K562 (cell line): ENCODE data around the gene CACNA1C. TPM values are rescaled to one million over a fixed set of nuclear protein-coding genes. Genes with fewer than 3 reads are reported as not detected.

Experiments used
- CBFA2T2 ChIP-seq: fragments of 450-650 bp; conservative IDR thresholded peaks from 2 replicates; pipeline ENCODE4 v1.6.1; 2017; ENCODE audit warnings: mild to moderate bottlenecking
- FOXK2 ChIP-seq, 2 experiments: fragments of 450-650 bp; IDR thresholded peaks in 1 of 2; conservative IDR thresholded peaks in 1 of 2; 2 replicates each; pipeline ENCODE4 v1.6.1; 2016; ENCODE audit warnings: low read depth in 2 of 2, mild to moderate bottlenecking in 1 of 2
- HNRNPLL ChIP-seq: fragments of 200-400 bp; formaldehyde crosslinking; IDR thresholded peaks from 2 replicates; pipeline ENCODE4 v1.6.1; 2017; ENCODE audit warnings: low read length, low read depth, mild to moderate bottlenecking; ENCODE audit not compliant: poor library complexity, severe bottlenecking
- KDM5B ChIP-seq: fragments of 200-600 bp; sonication (generic); IDR thresholded peaks from 2 replicates; pipeline ENCODE4 v1.6.1; 2012; ENCODE audit warnings: low read depth, mild to moderate bottlenecking, moderate library complexity, low read length, control low read depth, inconsistent platforms; ENCODE audit not compliant: insufficient replicate concordance
- NR4A1 ChIP-seq, 2 experiments: fragments of 250-450 bp in 1 of 2; fragments of 450-650 bp in 1 of 2; sonication (Bioruptor Pico) in 1 of 2; IDR thresholded peaks; 2 replicates each; pipeline versions ENCODE4 v1.4.0 to v1.6.1; 2016 to 2020; ENCODE audit warnings: mild to moderate bottlenecking in 2 of 2, missing compliant biosample characterization in 1 of 2, missing genetic modification characterization in 1 of 2, moderate library complexity in 1 of 2
- RFX5 ChIP-seq: IDR thresholded peaks from 2 replicates; pipeline ENCODE4 v1.6.1; 2011; ENCODE audit warnings: low read depth, mild to moderate bottlenecking, improper control_type of control experiment, low read length
- polyA plus RNA-seq, 8 experiments: library from polyadenylated mRNA; depleted of rRNA in 4 of 8; stranded (reverse) in 5 of 8; unstranded in 3 of 8; fragments of >200 nt; fragmentation: Nextera tagmentation in 2 of 8; fragmentation: Illumina TruSeq in 1 of 8; extraction: Ambion mirVana in 2 of 8; extraction: Trizol in 1 of 8; gene quantifications; 2 replicates each; pipeline versions ENCODE4 v1.2.1 to v1.2.3, GENCODE V29; 2011 to 2014; ENCODE audit warnings: inconsistent platforms in 1 of 8, missing spikeins in 1 of 8
- total RNA-seq, 7 experiments: library from RNA; depleted of rRNA in 6 of 7; stranded (reverse); fragments of >200 nt in 6 of 7; fragmentation: Illumina TruSeq in 2 of 7; extraction: Trizol in 2 of 7; gene quantifications; 2 replicates each; pipeline versions ENCODE4 v1.2.1 to v1.2.3, GENCODE V29; 2011 to 2021; ENCODE audit warnings: low replicate concordance in 1 of 7
- TF ChIP-seq, protein P1 (sequence below): fragments of 450-650 bp; formaldehyde crosslinking; IDR thresholded peaks from 2 replicates; pipeline ENCODE4 v1.4.0; 2022; ENCODE audit warnings: mild to moderate bottlenecking, moderate library complexity
- TF ChIP-seq, protein P2 (sequence below), 2 experiments: fragments of 200-800 bp in 1 of 2; sonication (Bioruptor generic) in 1 of 2; sonication (generic) in 1 of 2; formaldehyde crosslinking in 1 of 2; IDR thresholded peaks in 1 of 2; conservative IDR thresholded peaks in 1 of 2; 2 replicates each; pipeline versions ENCODE4 v1.5.0 to v1.6.1; 2016 to 2020; ENCODE audit warnings: missing compliant biosample characterization in 1 of 2, missing genetic modification characterization in 1 of 2, missing genetic modification reagents in 1 of 2
- TF ChIP-seq, protein P3 (sequence below): sonication (generic); formaldehyde crosslinking; IDR thresholded peaks from 2 replicates; pipeline ENCODE4 v1.8.0; 2023; ENCODE audit warnings: missing genetic modification reagents, mild to moderate bottlenecking, borderline replicate concordance
- TF ChIP-seq, protein P4 (sequence below): fragments of 450-650 bp; formaldehyde crosslinking; conservative IDR thresholded peaks from 2 replicates; pipeline ENCODE4 v1.4.0; 2022; ENCODE audit warnings: mild to moderate bottlenecking, missing genetic modification characterization
- TF ChIP-seq, protein P5 (sequence below): fragments of 450-650 bp; formaldehyde crosslinking; IDR thresholded peaks from 2 replicates; pipeline ENCODE4 v1.4.0; 2020; ENCODE audit warnings: mild to moderate bottlenecking, moderate library complexity
- TF ChIP-seq, protein P6 (sequence below): fragments of 450-650 bp; formaldehyde crosslinking; IDR thresholded peaks from 2 replicates; pipeline ENCODE4 v1.4.0; 2020; ENCODE audit warnings: mild to moderate bottlenecking

Gene CACNA1C
- total and polyA plus RNA-seq, 9 of the 15 experiments (the other 6 are each of a cell fraction or from before 2014, with no cell fraction given): not detected

DNA sequence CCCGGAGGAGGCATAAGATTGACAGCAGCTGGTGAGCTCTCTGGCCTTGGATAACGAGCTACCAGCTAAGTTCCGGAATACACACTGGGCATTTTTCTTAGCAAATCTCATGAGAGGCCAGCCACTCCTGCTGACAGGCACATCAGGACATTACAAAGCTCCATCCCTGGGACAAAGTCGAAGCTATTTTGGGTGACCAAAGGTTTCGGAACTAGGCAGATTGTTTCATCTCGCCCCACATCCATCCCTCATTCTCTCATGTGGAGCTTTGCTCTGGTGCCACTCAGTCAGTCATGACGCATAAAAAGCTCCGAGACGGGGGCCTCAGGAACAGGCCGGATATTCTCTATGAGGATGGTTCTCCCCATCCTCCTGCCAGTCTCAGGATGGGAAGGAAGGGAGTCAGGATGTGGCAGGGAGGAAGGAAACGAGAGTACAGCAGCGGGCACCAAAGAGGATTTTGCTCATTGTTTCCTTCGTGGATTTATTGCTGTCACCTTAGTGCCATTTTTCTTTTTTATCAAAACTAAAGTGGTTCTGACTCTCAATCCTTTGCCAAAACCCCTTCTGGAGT, 488.9 kb downstream of the CACNA1C start (continued):
- TF ChIP-seq RFX5 (no peak), HNRNPLL (no peak), NR4A1 (CRISPR knock-in tag; IDR thresholded peaks at IDR 0.05) (no peak), NR4A1 (tag; IDR thresholded peaks at IDR 0.05) (no peak), KDM5B (no peak), CBFA2T2 (no peak), FOXK2 (conservative IDR thresholded peaks at IDR 0.05 in 1 of 2, IDR thresholded peaks at IDR 0.05 in 1 of 2; ENCODE audit: low read depth in 2 of 2) (no peak)
- TF ChIP-seq, protein P1, sequence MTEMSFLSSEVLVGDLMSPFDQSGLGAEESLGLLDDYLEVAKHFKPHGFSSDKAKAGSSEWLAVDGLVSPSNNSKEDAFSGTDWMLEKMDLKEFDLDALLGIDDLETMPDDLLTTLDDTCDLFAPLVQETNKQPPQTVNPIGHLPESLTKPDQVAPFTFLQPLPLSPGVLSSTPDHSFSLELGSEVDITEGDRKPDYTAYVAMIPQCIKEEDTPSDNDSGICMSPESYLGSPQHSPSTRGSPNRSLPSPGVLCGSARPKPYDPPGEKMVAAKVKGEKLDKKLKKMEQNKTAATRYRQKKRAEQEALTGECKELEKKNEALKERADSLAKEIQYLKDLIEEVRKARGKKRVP (CRISPR knock-in tag): no peak
- TF ChIP-seq, protein P2, sequence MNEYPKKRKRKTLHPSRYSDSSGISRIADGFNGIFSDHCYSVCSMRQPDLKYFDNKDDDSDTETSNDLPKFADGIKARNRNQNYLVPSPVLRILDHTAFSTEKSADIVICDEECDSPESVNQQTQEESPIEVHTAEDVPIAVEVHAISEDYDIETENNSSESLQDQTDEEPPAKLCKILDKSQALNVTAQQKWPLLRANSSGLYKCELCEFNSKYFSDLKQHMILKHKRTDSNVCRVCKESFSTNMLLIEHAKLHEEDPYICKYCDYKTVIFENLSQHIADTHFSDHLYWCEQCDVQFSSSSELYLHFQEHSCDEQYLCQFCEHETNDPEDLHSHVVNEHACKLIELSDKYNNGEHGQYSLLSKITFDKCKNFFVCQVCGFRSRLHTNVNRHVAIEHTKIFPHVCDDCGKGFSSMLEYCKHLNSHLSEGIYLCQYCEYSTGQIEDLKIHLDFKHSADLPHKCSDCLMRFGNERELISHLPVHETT (CRISPR knock-in tag; conservative IDR thresholded peaks at IDR 0.05 in 1 of 2, IDR thresholded peaks at IDR 0.05 in 1 of 2): no peak
- TF ChIP-seq, protein P3, sequence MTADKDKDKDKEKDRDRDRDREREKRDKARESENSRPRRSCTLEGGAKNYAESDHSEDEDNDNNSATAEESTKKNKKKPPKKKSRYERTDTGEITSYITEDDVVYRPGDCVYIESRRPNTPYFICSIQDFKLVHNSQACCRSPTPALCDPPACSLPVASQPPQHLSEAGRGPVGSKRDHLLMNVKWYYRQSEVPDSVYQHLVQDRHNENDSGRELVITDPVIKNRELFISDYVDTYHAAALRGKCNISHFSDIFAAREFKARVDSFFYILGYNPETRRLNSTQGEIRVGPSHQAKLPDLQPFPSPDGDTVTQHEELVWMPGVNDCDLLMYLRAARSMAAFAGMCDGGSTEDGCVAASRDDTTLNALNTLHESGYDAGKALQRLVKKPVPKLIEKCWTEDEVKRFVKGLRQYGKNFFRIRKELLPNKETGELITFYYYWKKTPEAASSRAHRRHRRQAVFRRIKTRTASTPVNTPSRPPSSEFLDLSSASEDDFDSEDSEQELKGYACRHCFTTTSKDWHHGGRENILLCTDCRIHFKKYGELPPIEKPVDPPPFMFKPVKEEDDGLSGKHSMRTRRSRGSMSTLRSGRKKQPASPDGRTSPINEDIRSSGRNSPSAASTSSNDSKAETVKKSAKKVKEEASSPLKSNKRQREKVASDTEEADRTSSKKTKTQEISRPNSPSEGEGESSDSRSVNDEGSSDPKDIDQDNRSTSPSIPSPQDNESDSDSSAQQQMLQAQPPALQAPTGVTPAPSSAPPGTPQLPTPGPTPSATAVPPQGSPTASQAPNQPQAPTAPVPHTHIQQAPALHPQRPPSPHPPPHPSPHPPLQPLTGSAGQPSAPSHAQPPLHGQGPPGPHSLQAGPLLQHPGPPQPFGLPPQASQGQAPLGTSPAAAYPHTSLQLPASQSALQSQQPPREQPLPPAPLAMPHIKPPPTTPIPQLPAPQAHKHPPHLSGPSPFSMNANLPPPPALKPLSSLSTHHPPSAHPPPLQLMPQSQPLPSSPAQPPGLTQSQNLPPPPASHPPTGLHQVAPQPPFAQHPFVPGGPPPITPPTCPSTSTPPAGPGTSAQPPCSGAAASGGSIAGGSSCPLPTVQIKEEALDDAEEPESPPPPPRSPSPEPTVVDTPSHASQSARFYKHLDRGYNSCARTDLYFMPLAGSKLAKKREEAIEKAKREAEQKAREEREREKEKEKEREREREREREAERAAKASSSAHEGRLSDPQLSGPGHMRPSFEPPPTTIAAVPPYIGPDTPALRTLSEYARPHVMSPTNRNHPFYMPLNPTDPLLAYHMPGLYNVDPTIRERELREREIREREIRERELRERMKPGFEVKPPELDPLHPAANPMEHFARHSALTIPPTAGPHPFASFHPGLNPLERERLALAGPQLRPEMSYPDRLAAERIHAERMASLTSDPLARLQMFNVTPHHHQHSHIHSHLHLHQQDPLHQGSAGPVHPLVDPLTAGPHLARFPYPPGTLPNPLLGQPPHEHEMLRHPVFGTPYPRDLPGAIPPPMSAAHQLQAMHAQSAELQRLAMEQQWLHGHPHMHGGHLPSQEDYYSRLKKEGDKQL (CRISPR knock-in tag): no peak
- TF ChIP-seq, protein P4, sequence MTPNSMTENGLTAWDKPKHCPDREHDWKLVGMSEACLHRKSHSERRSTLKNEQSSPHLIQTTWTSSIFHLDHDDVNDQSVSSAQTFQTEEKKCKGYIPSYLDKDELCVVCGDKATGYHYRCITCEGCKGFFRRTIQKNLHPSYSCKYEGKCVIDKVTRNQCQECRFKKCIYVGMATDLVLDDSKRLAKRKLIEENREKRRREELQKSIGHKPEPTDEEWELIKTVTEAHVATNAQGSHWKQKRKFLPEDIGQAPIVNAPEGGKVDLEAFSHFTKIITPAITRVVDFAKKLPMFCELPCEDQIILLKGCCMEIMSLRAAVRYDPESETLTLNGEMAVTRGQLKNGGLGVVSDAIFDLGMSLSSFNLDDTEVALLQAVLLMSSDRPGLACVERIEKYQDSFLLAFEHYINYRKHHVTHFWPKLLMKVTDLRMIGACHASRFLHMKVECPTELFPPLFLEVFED (CRISPR knock-in tag): no peak
- TF ChIP-seq, protein P5, sequence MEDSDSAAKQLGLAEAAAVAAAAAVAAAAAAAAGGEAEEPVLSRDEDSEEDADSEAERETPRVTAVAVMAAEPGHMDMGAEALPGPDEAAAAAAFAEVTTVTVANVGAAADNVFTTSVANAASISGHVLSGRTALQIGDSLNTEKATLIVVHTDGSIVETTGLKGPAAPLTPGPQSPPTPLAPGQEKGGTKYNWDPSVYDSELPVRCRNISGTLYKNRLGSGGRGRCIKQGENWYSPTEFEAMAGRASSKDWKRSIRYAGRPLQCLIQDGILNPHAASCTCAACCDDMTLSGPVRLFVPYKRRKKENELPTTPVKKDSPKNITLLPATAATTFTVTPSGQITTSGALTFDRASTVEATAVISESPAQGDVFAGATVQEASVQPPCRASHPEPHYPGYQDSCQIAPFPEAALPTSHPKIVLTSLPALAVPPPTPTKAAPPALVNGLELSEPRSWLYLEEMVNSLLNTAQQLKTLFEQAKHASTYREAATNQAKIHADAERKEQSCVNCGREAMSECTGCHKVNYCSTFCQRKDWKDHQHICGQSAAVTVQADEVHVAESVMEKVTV (CRISPR knock-in tag): no peak
- TF ChIP-seq, protein P6, sequence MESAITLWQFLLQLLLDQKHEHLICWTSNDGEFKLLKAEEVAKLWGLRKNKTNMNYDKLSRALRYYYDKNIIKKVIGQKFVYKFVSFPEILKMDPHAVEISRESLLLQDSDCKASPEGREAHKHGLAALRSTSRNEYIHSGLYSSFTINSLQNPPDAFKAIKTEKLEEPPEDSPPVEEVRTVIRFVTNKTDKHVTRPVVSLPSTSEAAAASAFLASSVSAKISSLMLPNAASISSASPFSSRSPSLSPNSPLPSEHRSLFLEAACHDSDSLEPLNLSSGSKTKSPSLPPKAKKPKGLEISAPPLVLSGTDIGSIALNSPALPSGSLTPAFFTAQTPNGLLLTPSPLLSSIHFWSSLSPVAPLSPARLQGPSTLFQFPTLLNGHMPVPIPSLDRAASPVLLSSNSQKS: no peak
